WTC11 (cell line): Measurements from ENCODE around the gene DCAF10. TPM values are rescaled to one million over a fixed set of nuclear protein-coding genes. Genes with fewer than 3 reads are reported as not detected.

ENCODE experiments used
- ATAC-seq: fragments of 200-7000 bp; cut with Tn5 transposase; 2 replicates; pipeline ENCODE4 v1.10.0; 2021; ENCODE audit warnings: mild to moderate bottlenecking, moderate library complexity
- CTCF ChIA-PET: fragments of 300-600 bp; sonication (Branson Sonifier 250); formaldehyde crosslinking; loops from one replicate; lab custom pipeline; 2021; ENCODE audit warnings: antibody characterized with exemption; lab: Charles Lee
- POLR2A ChIA-PET: fragments of 350-600 bp; sonication (Branson Sonifier 250); formaldehyde crosslinking; loops from one replicate; lab custom pipeline; 2021; ENCODE audit warnings: antibody characterized with exemption; lab: Charles Lee
- DNase-seq: peaks from one replicate; pipeline ENCODE4 v3.0.0; 2021; ENCODE audit warnings: low spot score
- H3K27ac Mint-ChIP-seq: 2 replicates; pipeline ENCODE4 v1.8.0; 2021; ENCODE audit warnings: mixed read lengths
- H3K27me3 Mint-ChIP-seq: 2 replicates; pipeline ENCODE4 v1.8.0; 2021; ENCODE audit warnings: low read depth, mild to moderate bottlenecking, moderate library complexity, mixed read lengths
- H3K36me3 Mint-ChIP-seq: 2 replicates; pipeline ENCODE4 v1.8.0; 2021; ENCODE audit warnings: mixed read lengths
- H3K4me1 Mint-ChIP-seq: 2 replicates; pipeline ENCODE4 v1.8.0; 2022; ENCODE audit warnings: mixed read lengths
- H3K4me3 Mint-ChIP-seq: 2 replicates; pipeline ENCODE4 v1.8.0; 2021; ENCODE audit warnings: mild to moderate bottlenecking, moderate library complexity, mixed read lengths
- H3K9me3 Mint-ChIP-seq: 2 replicates; pipeline ENCODE4 v1.8.0; 2021; ENCODE audit warnings: mixed read lengths
- ATF1 ChIP-seq: sonication (generic); formaldehyde crosslinking; IDR thresholded peaks from 2 replicates; pipeline ENCODE4 v1.8.1; 2023; ENCODE audit warnings: mild to moderate bottlenecking, moderate library complexity, missing genetic modification reagents
- FOXJ3 ChIP-seq: sonication (generic); formaldehyde crosslinking; IDR thresholded peaks from 2 replicates; pipeline ENCODE4 v1.9.0; 2021; ENCODE audit warnings: missing genetic modification reagents, mild to moderate bottlenecking, borderline replicate concordance
- FOXK1 ChIP-seq: sonication (generic); formaldehyde crosslinking; IDR thresholded peaks from 2 replicates; pipeline ENCODE4 v1.8.0; 2022; ENCODE audit warnings: mild to moderate bottlenecking, moderate library complexity, missing genetic modification reagents
- GRHL2 ChIP-seq: fragments of 250-450 bp; sonication (Bioruptor Pico); IDR thresholded peaks from 2 replicates; pipeline ENCODE4 v1.8.0; 2022; ENCODE audit warnings: mild to moderate bottlenecking, moderate library complexity; ENCODE audit not compliant: insufficient replicate concordance, severe bottlenecking
- GTF2I ChIP-seq: fragments of 250-450 bp; sonication (Bioruptor Pico); conservative IDR thresholded peaks from 2 replicates; pipeline ENCODE4 v1.4.0; 2021; ENCODE audit warnings: mild to moderate bottlenecking
- MYBL2 ChIP-seq: sonication (generic); formaldehyde crosslinking; IDR thresholded peaks from 2 replicates; pipeline ENCODE4 v1.8.1; 2023; ENCODE audit warnings: mild to moderate bottlenecking, moderate library complexity, missing genetic modification reagents
- PRRX2 ChIP-seq: fragments of 250-450 bp; sonication (Bioruptor Pico); IDR thresholded peaks from 2 replicates; pipeline ENCODE4 v1.8.0; 2021; ENCODE audit warnings: mild to moderate bottlenecking
- RORB ChIP-seq: fragments of 250-450 bp; sonication (Bioruptor Pico); IDR thresholded peaks from 2 replicates; pipeline ENCODE4 v1.9.0; 2021; ENCODE audit warnings: mild to moderate bottlenecking
- ZNF121 ChIP-seq: sonication (generic); formaldehyde crosslinking; IDR thresholded peaks from 2 replicates; pipeline ENCODE4 v1.8.0; 2023; ENCODE audit warnings: missing genetic modification reagents
- total RNA-seq: library from RNA; stranded (reverse); gene quantifications from 3 replicates; pipeline ENCODE4 v1.2.3, GENCODE V29; 2021
- TF ChIP-seq, protein P1 (sequence below): sonication (generic); formaldehyde crosslinking; IDR thresholded peaks from 2 replicates; pipeline ENCODE4 v1.8.0; 2022; ENCODE audit warnings: mild to moderate bottlenecking, missing genetic modification reagents
- TF ChIP-seq, protein P2 (sequence below): sonication (generic); formaldehyde crosslinking; conservative IDR thresholded peaks from 2 replicates; pipeline ENCODE4 v1.8.1; 2022; ENCODE audit warnings: mild to moderate bottlenecking, missing genetic modification reagents
- TF ChIP-seq, protein P3 (sequence below): sonication (generic); formaldehyde crosslinking; IDR thresholded peaks from 2 replicates; pipeline ENCODE4 v1.8.1; 2023; ENCODE audit warnings: mild to moderate bottlenecking, missing genetic modification reagents, moderate library complexity
- TF ChIP-seq, protein P4 (sequence below): fragments of 250-450 bp; sonication (Bioruptor Pico); IDR thresholded peaks from 2 replicates; pipeline ENCODE4 v1.9.0; 2021; ENCODE audit warnings: mild to moderate bottlenecking, borderline replicate concordance
- TF ChIP-seq, protein P5 (sequence below): sonication (generic); formaldehyde crosslinking; IDR thresholded peaks from 2 replicates; pipeline ENCODE4 v1.8.0; 2022; ENCODE audit warnings: mild to moderate bottlenecking, missing genetic modification reagents
- TF ChIP-seq, protein P6 (sequence below): sonication (generic); formaldehyde crosslinking; IDR thresholded peaks from 2 replicates; pipeline ENCODE4 v1.8.1; 2022; ENCODE audit warnings: low read depth, mild to moderate bottlenecking, moderate library complexity, missing genetic modification reagents, borderline replicate concordance
- TF ChIP-seq, protein P7 (sequence below): sonication (generic); formaldehyde crosslinking; IDR thresholded peaks from 2 replicates; pipeline ENCODE4 v1.8.0; 2023; ENCODE audit warnings: mild to moderate bottlenecking, missing genetic modification reagents
- TF ChIP-seq, protein P8 (sequence below): sonication (generic); formaldehyde crosslinking; conservative IDR thresholded peaks from 2 replicates; pipeline ENCODE4 v1.8.1; 2023; ENCODE audit warnings: mild to moderate bottlenecking, low read depth, missing genetic modification reagents, moderate library complexity

The DCAF10 gene
- total RNA-seq, 1 experiment from 2014 or later, result 11.7 TPM

DNA sequence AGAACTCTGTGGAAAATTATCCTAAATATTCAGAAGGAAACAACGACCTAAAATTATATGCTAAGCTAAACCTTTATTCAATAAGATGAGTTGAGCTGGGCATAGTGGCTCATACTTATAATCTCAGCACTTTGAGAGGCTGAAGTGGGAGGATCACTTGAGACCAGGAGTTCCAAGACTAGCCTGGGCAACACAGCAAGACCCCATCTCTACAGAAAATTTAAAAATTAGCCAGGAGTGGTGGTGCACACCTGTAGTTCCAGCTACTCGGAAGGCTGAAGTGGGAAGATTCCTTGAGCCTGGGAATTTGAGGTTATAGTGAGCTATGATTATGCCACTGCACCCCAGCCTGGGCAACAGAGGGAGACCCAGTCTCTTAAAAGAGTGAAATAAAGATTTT lies 51.6 kb downstream of the DCAF10 start:
- Mint-ChIP-seq H3K9me3 (no peaks in the 10 kb centered on the region), H3K4me1 (no peaks in the 10 kb centered on the region), H3K4me3 (no peak overlapping the region), H3K27ac (no peak overlapping the region), H3K27me3 (no peaks in the 10 kb centered on the region)
- no peak for ATAC-seq
- CTCF ChIA-PET, result no interaction called here
- POLR2A ChIA-PET, result no interaction called here
- TF ChIP-seq, protein P1, sequence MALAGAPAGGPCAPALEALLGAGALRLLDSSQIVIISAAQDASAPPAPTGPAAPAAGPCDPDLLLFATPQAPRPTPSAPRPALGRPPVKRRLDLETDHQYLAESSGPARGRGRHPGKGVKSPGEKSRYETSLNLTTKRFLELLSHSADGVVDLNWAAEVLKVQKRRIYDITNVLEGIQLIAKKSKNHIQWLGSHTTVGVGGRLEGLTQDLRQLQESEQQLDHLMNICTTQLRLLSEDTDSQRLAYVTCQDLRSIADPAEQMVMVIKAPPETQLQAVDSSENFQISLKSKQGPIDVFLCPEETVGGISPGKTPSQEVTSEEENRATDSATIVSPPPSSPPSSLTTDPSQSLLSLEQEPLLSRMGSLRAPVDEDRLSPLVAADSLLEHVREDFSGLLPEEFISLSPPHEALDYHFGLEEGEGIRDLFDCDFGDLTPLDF (CRISPR knock-in tag), result no peak
- no peak for TF ChIP-seq GRHL2
- TF ChIP-seq, all 79 proteins: peak for 0
- no peaks in the 10 kb centered on the region for H3K36me3 Mint-ChIP-seq
- DNase-seq, result no peak

DNA sequence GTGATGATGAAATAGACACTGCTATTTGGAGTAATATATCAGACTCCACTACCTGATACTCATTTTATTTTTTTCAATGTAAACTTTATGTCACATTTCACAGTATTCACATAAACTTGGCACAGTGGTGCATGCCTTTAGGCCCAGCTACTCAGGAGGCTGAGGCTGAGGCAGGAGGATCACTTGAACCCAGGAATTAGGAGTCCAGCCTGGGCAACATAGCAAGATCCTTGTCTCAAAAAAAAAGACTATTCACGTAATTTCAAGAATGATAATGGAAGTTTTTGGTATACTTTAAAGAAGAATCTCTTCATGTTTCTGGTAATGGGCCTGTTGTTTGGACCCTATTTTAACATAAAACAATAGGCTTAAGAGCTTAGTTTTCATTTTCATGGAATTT lies 56.0 kb downstream of the DCAF10 start:
- no peaks in the 10 kb centered on the region for H3K4me1 Mint-ChIP-seq
- ChIA-PET POLR2A (no interaction called here), CTCF (no interaction called here)
- H3K4me3 Mint-ChIP-seq, result no peak overlapping the region
- H3K27me3 Mint-ChIP-seq, result no peaks in the 10 kb centered on the region
- ATAC-seq, result no peak
- 0 out of 2 replicates have a peak, but pooled peaks have one; percentile 18 for TF ChIP-seq ZNF121 (CRISPR knock-in tag)
- TF ChIP-seq, protein P2, sequence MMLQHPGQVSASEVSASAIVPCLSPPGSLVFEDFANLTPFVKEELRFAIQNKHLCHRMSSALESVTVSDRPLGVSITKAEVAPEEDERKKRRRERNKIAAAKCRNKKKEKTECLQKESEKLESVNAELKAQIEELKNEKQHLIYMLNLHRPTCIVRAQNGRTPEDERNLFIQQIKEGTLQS (CRISPR knock-in tag), result no peak
- TF ChIP-seq, all 79 proteins: peak for 1
- Mint-ChIP-seq H3K36me3 (peaks cover 3% of the 10 kb centered on the region; the same call in 1 of the 2 replicates), H3K27ac (no peak overlapping the region), H3K9me3 (no peaks in the 10 kb centered on the region)
- DNase-seq, result no peak

DNA sequence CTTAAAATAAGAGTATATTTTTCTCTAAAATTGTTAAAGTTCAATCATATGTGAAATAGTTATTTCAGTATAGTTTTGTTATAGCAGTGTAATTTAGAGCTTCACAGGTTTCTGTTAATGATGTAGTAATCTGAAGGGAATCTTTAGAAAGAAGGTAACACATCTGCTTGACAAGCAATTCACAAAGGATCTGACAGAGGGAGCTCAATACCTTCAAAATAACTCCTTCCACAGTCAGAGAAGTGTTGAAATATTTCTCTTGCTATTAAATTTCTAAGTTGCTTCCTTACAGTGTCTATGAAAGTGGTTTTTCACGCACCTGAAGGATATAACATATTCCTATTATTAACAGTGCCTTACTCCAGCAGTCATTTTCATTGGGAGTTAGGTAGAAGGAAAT lies 58.4 kb downstream of the DCAF10 start:
- DNase-seq (no peak), ATAC-seq (no peak)
- H3K9me3 Mint-ChIP-seq, result no peaks in the 10 kb centered on the region
- no peak overlapping the region for H3K4me3 Mint-ChIP-seq
- H3K4me1 Mint-ChIP-seq, result no peaks in the 10 kb centered on the region
- peaks cover 5% of the 10 kb centered on the region; the same call in 1 of the 2 replicates for H3K36me3 Mint-ChIP-seq
- H3K27me3 Mint-ChIP-seq, result no peaks in the 10 kb centered on the region
- H3K27ac Mint-ChIP-seq, result no peak overlapping the region
- CTCF ChIA-PET, result interaction anchor here (0.6 to 1.0 kb wide), 4 partner anchors 20 to 367 kb away, joined by 3 to 8 read pairs (median 4); partner anchors contain the start of gene EXOSC3
- POLR2A ChIA-PET, result interaction anchor here (0.6 kb wide), 1 partner anchor 45 kb away, joined by 5 read pairs; no protein-coding TSS in a partner anchor
- TF ChIP-seq RORB (CRISPR knock-in tag) (no peak), FOXJ3 (no peak), MYBL2 (CRISPR knock-in tag) (no peak), GTF2I (CRISPR knock-in tag) (no peak), ATF1 (no peak), FOXK1 (CRISPR knock-in tag) (no peak), PRRX2 (CRISPR knock-in tag) (no peak)
- TF ChIP-seq, protein P2 (CRISPR knock-in tag), result no peak
- TF ChIP-seq, protein P3, sequence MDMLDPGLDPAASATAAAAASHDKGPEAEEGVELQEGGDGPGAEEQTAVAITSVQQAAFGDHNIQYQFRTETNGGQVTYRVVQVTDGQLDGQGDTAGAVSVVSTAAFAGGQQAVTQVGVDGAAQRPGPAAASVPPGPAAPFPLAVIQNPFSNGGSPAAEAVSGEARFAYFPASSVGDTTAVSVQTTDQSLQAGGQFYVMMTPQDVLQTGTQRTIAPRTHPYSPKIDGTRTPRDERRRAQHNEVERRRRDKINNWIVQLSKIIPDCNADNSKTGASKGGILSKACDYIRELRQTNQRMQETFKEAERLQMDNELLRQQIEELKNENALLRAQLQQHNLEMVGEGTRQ (CRISPR knock-in tag), result no peak
- TF ChIP-seq, protein P4, sequence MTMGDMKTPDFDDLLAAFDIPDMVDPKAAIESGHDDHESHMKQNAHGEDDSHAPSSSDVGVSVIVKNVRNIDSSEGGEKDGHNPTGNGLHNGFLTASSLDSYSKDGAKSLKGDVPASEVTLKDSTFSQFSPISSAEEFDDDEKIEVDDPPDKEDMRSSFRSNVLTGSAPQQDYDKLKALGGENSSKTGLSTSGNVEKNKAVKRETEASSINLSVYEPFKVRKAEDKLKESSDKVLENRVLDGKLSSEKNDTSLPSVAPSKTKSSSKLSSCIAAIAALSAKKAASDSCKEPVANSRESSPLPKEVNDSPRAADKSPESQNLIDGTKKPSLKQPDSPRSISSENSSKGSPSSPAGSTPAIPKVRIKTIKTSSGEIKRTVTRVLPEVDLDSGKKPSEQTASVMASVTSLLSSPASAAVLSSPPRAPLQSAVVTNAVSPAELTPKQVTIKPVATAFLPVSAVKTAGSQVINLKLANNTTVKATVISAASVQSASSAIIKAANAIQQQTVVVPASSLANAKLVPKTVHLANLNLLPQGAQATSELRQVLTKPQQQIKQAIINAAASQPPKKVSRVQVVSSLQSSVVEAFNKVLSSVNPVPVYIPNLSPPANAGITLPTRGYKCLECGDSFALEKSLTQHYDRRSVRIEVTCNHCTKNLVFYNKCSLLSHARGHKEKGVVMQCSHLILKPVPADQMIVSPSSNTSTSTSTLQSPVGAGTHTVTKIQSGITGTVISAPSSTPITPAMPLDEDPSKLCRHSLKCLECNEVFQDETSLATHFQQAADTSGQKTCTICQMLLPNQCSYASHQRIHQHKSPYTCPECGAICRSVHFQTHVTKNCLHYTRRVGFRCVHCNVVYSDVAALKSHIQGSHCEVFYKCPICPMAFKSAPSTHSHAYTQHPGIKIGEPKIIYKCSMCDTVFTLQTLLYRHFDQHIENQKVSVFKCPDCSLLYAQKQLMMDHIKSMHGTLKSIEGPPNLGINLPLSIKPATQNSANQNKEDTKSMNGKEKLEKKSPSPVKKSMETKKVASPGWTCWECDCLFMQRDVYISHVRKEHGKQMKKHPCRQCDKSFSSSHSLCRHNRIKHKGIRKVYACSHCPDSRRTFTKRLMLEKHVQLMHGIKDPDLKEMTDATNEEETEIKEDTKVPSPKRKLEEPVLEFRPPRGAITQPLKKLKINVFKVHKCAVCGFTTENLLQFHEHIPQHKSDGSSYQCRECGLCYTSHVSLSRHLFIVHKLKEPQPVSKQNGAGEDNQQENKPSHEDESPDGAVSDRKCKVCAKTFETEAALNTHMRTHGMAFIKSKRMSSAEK (CRISPR knock-in tag), result no peak
- TF ChIP-seq, protein P5, sequence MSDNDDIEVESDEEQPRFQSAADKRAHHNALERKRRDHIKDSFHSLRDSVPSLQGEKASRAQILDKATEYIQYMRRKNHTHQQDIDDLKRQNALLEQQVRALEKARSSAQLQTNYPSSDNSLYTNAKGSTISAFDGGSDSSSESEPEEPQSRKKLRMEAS (CRISPR knock-in tag), result no peak
- TF ChIP-seq, protein P6, sequence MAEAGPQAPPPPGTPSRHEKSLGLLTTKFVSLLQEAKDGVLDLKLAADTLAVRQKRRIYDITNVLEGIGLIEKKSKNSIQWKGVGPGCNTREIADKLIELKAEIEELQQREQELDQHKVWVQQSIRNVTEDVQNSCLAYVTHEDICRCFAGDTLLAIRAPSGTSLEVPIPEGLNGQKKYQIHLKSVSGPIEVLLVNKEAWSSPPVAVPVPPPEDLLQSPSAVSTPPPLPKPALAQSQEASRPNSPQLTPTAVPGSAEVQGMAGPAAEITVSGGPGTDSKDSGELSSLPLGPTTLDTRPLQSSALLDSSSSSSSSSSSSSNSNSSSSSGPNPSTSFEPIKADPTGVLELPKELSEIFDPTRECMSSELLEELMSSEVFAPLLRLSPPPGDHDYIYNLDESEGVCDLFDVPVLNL (CRISPR knock-in tag), result no peak
- TF ChIP-seq, protein P7, sequence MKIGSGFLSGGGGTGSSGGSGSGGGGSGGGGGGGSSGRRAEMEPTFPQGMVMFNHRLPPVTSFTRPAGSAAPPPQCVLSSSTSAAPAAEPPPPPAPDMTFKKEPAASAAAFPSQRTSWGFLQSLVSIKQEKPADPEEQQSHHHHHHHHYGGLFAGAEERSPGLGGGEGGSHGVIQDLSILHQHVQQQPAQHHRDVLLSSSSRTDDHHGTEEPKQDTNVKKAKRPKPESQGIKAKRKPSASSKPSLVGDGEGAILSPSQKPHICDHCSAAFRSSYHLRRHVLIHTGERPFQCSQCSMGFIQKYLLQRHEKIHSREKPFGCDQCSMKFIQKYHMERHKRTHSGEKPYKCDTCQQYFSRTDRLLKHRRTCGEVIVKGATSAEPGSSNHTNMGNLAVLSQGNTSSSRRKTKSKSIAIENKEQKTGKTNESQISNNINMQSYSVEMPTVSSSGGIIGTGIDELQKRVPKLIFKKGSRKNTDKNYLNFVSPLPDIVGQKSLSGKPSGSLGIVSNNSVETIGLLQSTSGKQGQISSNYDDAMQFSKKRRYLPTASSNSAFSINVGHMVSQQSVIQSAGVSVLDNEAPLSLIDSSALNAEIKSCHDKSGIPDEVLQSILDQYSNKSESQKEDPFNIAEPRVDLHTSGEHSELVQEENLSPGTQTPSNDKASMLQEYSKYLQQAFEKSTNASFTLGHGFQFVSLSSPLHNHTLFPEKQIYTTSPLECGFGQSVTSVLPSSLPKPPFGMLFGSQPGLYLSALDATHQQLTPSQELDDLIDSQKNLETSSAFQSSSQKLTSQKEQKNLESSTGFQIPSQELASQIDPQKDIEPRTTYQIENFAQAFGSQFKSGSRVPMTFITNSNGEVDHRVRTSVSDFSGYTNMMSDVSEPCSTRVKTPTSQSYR (CRISPR knock-in tag), result no peak
- TF ChIP-seq, protein P8, sequence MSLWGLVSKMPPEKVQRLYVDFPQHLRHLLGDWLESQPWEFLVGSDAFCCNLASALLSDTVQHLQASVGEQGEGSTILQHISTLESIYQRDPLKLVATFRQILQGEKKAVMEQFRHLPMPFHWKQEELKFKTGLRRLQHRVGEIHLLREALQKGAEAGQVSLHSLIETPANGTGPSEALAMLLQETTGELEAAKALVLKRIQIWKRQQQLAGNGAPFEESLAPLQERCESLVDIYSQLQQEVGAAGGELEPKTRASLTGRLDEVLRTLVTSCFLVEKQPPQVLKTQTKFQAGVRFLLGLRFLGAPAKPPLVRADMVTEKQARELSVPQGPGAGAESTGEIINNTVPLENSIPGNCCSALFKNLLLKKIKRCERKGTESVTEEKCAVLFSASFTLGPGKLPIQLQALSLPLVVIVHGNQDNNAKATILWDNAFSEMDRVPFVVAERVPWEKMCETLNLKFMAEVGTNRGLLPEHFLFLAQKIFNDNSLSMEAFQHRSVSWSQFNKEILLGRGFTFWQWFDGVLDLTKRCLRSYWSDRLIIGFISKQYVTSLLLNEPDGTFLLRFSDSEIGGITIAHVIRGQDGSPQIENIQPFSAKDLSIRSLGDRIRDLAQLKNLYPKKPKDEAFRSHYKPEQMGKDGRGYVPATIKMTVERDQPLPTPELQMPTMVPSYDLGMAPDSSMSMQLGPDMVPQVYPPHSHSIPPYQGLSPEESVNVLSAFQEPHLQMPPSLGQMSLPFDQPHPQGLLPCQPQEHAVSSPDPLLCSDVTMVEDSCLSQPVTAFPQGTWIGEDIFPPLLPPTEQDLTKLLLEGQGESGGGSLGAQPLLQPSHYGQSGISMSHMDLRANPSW, result no peak
